ENCODE results near the gene MAD1L1. TPM values are rescaled to one million over a fixed set of nuclear protein-coding genes. Genes with fewer than 3 reads are reported as not detected.

Gene MAD1L1
- total and polyA plus RNA-seq, 4 donors = 12.8 to 20.7 (median 16.5) TPM

GRCh38 chr7:1992554-1992953 lies 240.2 kb downstream of the MAD1L1 start:
- no peak overlapping the region for H3K27ac ChIP-seq (ENCODE audit: low read depth in 1 of 2, low read length in 2 of 2)
- H3K36me3 ChIP-seq (ENCODE audit: control insufficient read depth in 4 of 4, insufficient read depth in 3 of 4, low read depth in 1 of 4, low read length in 3 of 4) = no peaks in the 10 kb centered on the region
- peaks cover 0 to 10% (median 9%) of the 10 kb centered on the region in 4 donors for H3K4me1 ChIP-seq (ENCODE audit: control insufficient read depth in 4 of 4, insufficient read depth in 4 of 4, low read length in 3 of 4)
- H3K27me3 ChIP-seq (ENCODE audit: control insufficient read depth in 4 of 4, insufficient read depth in 4 of 4, low read length in 3 of 4) = no peaks in the 10 kb centered on the region
- TF ChIP-seq RAD21 (IDR thresholded peaks at IDR 0.05) = no peak
- TF ChIP-seq EGR1 (IDR thresholded peaks at IDR 0.05; ENCODE audit: low read depth in 2 of 2) = no peak
- no peak for TF ChIP-seq TAF1 (conservative IDR thresholded peaks at IDR 0.05)
- no peak for TF ChIP-seq SP1 (IDR thresholded peaks at IDR 0.05)
- TF ChIP-seq CTCF (IDR thresholded peaks at IDR 0.05; ENCODE audit: low read depth, low read length, missing input control) = no peak
- no peak for TF ChIP-seq ZBTB33 (IDR thresholded peaks at IDR 0.05)
- no peak for TF ChIP-seq MAX (IDR thresholded peaks at IDR 0.05)
- no peak for TF ChIP-seq NR2F2 (IDR thresholded peaks at IDR 0.05)
- no peak for TF ChIP-seq HNF4A (conservative IDR thresholded peaks at IDR 0.05)
- no peak for TF ChIP-seq FOXA2 (IDR thresholded peaks at IDR 0.05)
- TF ChIP-seq YY1 (IDR thresholded peaks at IDR 0.05) = no peak
- no peak for TF ChIP-seq JUND (IDR thresholded peaks at IDR 0.05)
- no peak for TF ChIP-seq FOXA1 (IDR thresholded peaks at IDR 0.05)
- TF ChIP-seq HNF4G (IDR thresholded peaks at IDR 0.05) = no peak
- no peak for TF ChIP-seq RXRA (IDR thresholded peaks at IDR 0.05)
- TF ChIP-seq REST (IDR thresholded peaks at IDR 0.05) = no peak
- no peak for TF ChIP-seq ATF3 (IDR thresholded peaks at IDR 0.05)
- no peak for TF ChIP-seq GABPA (IDR thresholded peaks at IDR 0.05 in 1 of 2, conservative IDR thresholded peaks at IDR 0.05 in 1 of 2)
- DNase-seq (ENCODE audit: low spot score) = no peak
- no peaks in the 10 kb centered on the region for H3K9me3 ChIP-seq (ENCODE audit: control insufficient read depth in 4 of 4, low read length in 3 of 4)
- H3K9ac ChIP-seq (ENCODE audit: low read depth in 1 of 2, low read length in 2 of 2) = no peak overlapping the region
- WGBS = 96% methylated on average over 6 of the region's 6 CpGs
- no peak overlapping the region for H3K4me3 ChIP-seq (ENCODE audit: low read depth in 1 of 3, low read length in 3 of 3)
